ENCODE results near the gene CHORDC1.
A peak's percentile ranks its signal among the peaks of the same experiment; 100 is the strongest.

Gene CHORDC1

GRCh38 chr11:90222459-90223247 lies at the start of gene CHORDC1:
Gene CHORDC1 (minus strand): TSS chr11:90223049. CDS start chr11:90222954, 95 bp downstream.
- DNase-seq, result peak; percentile 95

- DNase-seq, result no peak
These were observed 34.3 kb upstream of the CHORDC1 start for GRCh38 chr11:90257158-90257525.

GRCh38 chr11:90256404-90257157 lies 33.7 kb upstream of the CHORDC1 start:
- no peak for DNase-seq

- no peak for DNase-seq
These were observed 31.2 kb upstream of the CHORDC1 start for GRCh38 chr11:90254065-90254464.

GRCh38 chr11:90252053-90252452 lies 29.2 kb upstream of the CHORDC1 start:
- DNase-seq, result no peak

GRCh38 chr11:90251599-90251998 lies 28.8 kb upstream of the CHORDC1 start:
- peak; percentile 24 for DNase-seq

GRCh38 chr11:90250970-90251369 lies 28.1 kb upstream of the CHORDC1 start:
- DNase-seq, result no peak

- no peak for DNase-seq
These were observed 23.6 kb upstream of the CHORDC1 start for GRCh38 chr11:90246468-90246867.

GRCh38 chr11:90243534-90243933 lies 20.7 kb upstream of the CHORDC1 start:
- DNase-seq, result peak; percentile 92

- peak; percentile 72 for DNase-seq
These were observed 20.1 kb upstream of the CHORDC1 start for GRCh38 chr11:90242894-90243416.

- peak; percentile 90 for DNase-seq
These were observed 18.6 kb upstream of the CHORDC1 start for GRCh38 chr11:90241414-90241813.

- DNase-seq, result peak; percentile 89
These were observed 17.3 kb upstream of the CHORDC1 start for GRCh38 chr11:90239967-90240636.

GRCh38 chr11:90237004-90237403 lies 14.2 kb upstream of the CHORDC1 start:
- no peak for DNase-seq

- DNase-seq, result no peak
These were observed 12.7 kb upstream of the CHORDC1 start for GRCh38 chr11:90235526-90235925.

- DNase-seq, result no peak
These were observed 12.1 kb upstream of the CHORDC1 start for GRCh38 chr11:90234977-90235376.

GRCh38 chr11:90229791-90230190 lies 6.9 kb upstream of the CHORDC1 start:
- DNase-seq, result no peak

- DNase-seq, result no peak
These were observed 5.2 kb upstream of the CHORDC1 start for GRCh38 chr11:90228056-90228455.

- no peak for DNase-seq
These were observed 368 bp upstream of the CHORDC1 start for GRCh38 chr11:90223248-90223585.

GRCh38 chr11:90221803-90222458 lies 918 bp downstream of the CHORDC1 start:
- peak; percentile 35 for DNase-seq

GRCh38 chr11:90220391-90220790 lies 2.5 kb downstream of the CHORDC1 start:
- no peak for DNase-seq

GRCh38 chr11:90219438-90219837 lies 3.4 kb downstream of the CHORDC1 start:
- DNase-seq, result no peak

- no peak for DNase-seq
These were observed 4.2 kb downstream of the CHORDC1 start for GRCh38 chr11:90218606-90219005.

- no peak for DNase-seq
These were observed 6.2 kb downstream of the CHORDC1 start for GRCh38 chr11:90216611-90217010.

Data from NCI-H69 (cell line).